SKM-1 treated with dmso at 0.1 percent for 144 hours (cell line): ENCODE results near the gene METTL2B.

Experiments
- DNase-seq: peaks from one replicate; lab custom pipeline; 2025; ENCODE audit not compliant: unreplicated experiment; lab: John Stamatoyannopoulos, UW

Gene METTL2B

GRCh38 chr7:128476402-128477335, at the start of gene METTL2B:
TSS of gene METTL2B (plus strand) at chr7:128476748. CDS start at chr7:128476766, 18 bp downstream.
- peak; percentile 92 for DNase-seq

GRCh38 chr7:128427289-128427891, 49.2 kb upstream of the METTL2B start:
- peak; percentile 59 for DNase-seq

GRCh38 chr7:128430207-128430606, 46.3 kb upstream of the METTL2B start:
- no peak for DNase-seq

GRCh38 chr7:128431221-128431620, 45.3 kb upstream of the METTL2B start:
- DNase-seq = no peak

GRCh38 chr7:128431754-128432153, 44.8 kb upstream of the METTL2B start:
- no peak for DNase-seq

- no peak for DNase-seq
Measured at GRCh38 chr7:128434413-128435326, 41.9 kb upstream of the METTL2B start.

GRCh38 chr7:128435327-128435686, 41.2 kb upstream of the METTL2B start:
- no peak for DNase-seq

GRCh38 chr7:128437426-128438332, 38.9 kb upstream of the METTL2B start:
- peak; percentile 92 for DNase-seq

GRCh38 chr7:128442356-128442755, 34.2 kb upstream of the METTL2B start:
- DNase-seq = no peak

GRCh38 chr7:128443831-128444600, 32.5 kb upstream of the METTL2B start:
- no peak for DNase-seq

GRCh38 chr7:128446306-128446705, 30.2 kb upstream of the METTL2B start:
- DNase-seq = no peak

- no peak for DNase-seq
Measured at GRCh38 chr7:128447941-128448564, 28.5 kb upstream of the METTL2B start.

GRCh38 chr7:128448751-128449302, 27.7 kb upstream of the METTL2B start:
- DNase-seq = no peak

- DNase-seq = peak; percentile 42
Measured at GRCh38 chr7:128450409-128450808, 26.1 kb upstream of the METTL2B start.

- DNase-seq = no peak
Measured at GRCh38 chr7:128450913-128451312, 25.6 kb upstream of the METTL2B start.

- DNase-seq = no peak
Measured at GRCh38 chr7:128452552-128452951, 24.0 kb upstream of the METTL2B start.

- no peak for DNase-seq
Measured at GRCh38 chr7:128453836-128454804, 22.4 kb upstream of the METTL2B start.
